ENCODE data around the gene GALNS.
A peak's percentile ranks its signal among the peaks of the same experiment; 100 is the strongest.

The GALNS gene

GRCh38 chr16:88865742-88866141, 9.0 kb upstream of the GALNS start:
- Histone ChIP-seq H3K9ac (ENCODE audit: low read length) (no peak overlapping the region), H3K27ac (ENCODE audit: low read depth, low read length) (no peak overlapping the region), H3K36me3 (ENCODE audit: control insufficient read depth, insufficient read depth, low read length) (peaks cover 23% of the 10 kb centered on the region), H3K27me3 (ENCODE audit: control insufficient read depth, insufficient read depth, low read length) (peaks cover 5% of the 10 kb centered on the region; the same call in 1 of the 2 replicates), H3K4me3 (ENCODE audit: low read depth, low read length) (no peak overlapping the region), H3K4me1 (ENCODE audit: control insufficient read depth, insufficient read depth, low read length) (no peaks in the 10 kb centered on the region), H3K9me3 (ENCODE audit: control insufficient read depth, insufficient read depth, low read depth, low read length) (no peaks in the 10 kb centered on the region)

DNA sequence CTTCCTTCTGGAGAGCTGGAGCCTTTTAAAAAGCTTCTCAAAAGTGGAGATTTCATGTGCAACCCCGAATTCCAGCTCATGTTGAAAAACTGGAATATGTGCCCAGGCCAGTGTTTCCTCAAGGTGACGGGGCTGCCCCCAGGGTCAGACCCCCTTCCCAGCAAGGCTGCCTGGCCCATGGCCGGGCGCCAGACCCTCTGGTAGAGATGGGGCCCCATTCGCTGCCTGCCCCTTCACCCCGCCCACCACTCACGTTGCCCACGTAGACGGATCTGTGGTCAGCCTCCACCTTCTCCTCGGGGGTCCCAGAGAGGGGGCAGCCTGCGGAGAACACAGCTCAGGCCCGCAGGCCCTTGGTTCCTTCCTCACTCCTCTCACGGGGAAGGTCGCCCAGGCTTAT, 8.6 kb upstream of the GALNS start:
- no peaks in the 10 kb centered on the region for H3K4me1 ChIP-seq (ENCODE audit: control insufficient read depth, insufficient read depth, low read length)

GRCh38 chr16:88864521-88864920, 7.8 kb upstream of the GALNS start:
- H3K36me3 ChIP-seq (ENCODE audit: control insufficient read depth, insufficient read depth, low read length), result peaks cover 35% of the 10 kb centered on the region
- H3K4me1 ChIP-seq (ENCODE audit: control insufficient read depth, insufficient read depth, low read length), result no peaks in the 10 kb centered on the region

More for the DNA sequence above, 8.6 kb upstream of the GALNS start:
- H3K9me3 ChIP-seq (ENCODE audit: control insufficient read depth, insufficient read depth, low read depth, low read length), result no peaks in the 10 kb centered on the region
- no peak overlapping the region for H3K27ac ChIP-seq (ENCODE audit: low read depth, low read length)
- H3K9ac ChIP-seq (ENCODE audit: low read length), result no peak overlapping the region
- H3K36me3 ChIP-seq (ENCODE audit: control insufficient read depth, insufficient read depth, low read length), result peaks cover 28% of the 10 kb centered on the region
- peaks cover 5% of the 10 kb centered on the region; the same call in 1 of the 2 replicates for H3K27me3 ChIP-seq (ENCODE audit: control insufficient read depth, insufficient read depth, low read length)
- H3K4me3 ChIP-seq (ENCODE audit: low read depth, low read length), result no peak overlapping the region

GRCh38 chr16:88864099-88864498, 7.4 kb upstream of the GALNS start:
- Histone ChIP-seq H3K27ac (ENCODE audit: low read depth, low read length) (no peak overlapping the region), H3K9me3 (ENCODE audit: control insufficient read depth, insufficient read depth, low read depth, low read length) (no peaks in the 10 kb centered on the region), H3K36me3 (ENCODE audit: control insufficient read depth, insufficient read depth, low read length) (peaks cover 40% of the 10 kb centered on the region), H3K27me3 (ENCODE audit: control insufficient read depth, insufficient read depth, low read length) (peaks cover 5% of the 10 kb centered on the region; the same call in 1 of the 2 replicates), H3K9ac (ENCODE audit: low read length) (no peak overlapping the region), H3K4me1 (ENCODE audit: control insufficient read depth, insufficient read depth, low read length) (no peaks in the 10 kb centered on the region), H3K4me3 (ENCODE audit: low read depth, low read length) (no peak overlapping the region)

More at GRCh38 chr16:88864521-88864920, 7.8 kb upstream of the GALNS start:
- no peaks in the 10 kb centered on the region for H3K9me3 ChIP-seq (ENCODE audit: control insufficient read depth, insufficient read depth, low read depth, low read length)
- no peak overlapping the region for H3K4me3 ChIP-seq (ENCODE audit: low read depth, low read length)
- no peak overlapping the region for H3K9ac ChIP-seq (ENCODE audit: low read length)
- H3K27ac ChIP-seq (ENCODE audit: low read depth, low read length), result no peak overlapping the region
- peaks cover 5% of the 10 kb centered on the region; the same call in 1 of the 2 replicates for H3K27me3 ChIP-seq (ENCODE audit: control insufficient read depth, insufficient read depth, low read length)

DNA sequence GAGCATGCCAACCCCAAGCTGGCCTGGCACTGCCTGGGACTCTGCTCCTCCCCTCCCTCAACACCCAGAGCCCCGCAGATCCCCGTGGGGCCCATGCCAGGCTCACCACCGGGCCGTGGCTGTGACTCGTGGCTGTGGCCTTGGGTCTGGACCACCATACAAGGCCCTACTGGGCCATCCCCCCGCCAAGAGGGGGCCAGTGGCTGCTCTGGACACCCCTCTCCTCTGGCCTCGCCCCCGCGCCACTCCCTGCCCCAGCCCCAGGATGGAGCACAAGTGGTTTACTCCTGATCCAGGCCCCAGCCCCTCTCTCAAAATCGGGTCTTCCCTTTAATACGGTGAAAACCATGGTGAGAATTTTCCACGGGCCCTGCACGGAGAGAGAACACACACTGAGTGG, 6.7 kb upstream of the GALNS start:
- H3K4me1 ChIP-seq (ENCODE audit: control insufficient read depth, insufficient read depth, low read length), result no peaks in the 10 kb centered on the region
- no peak overlapping the region for H3K27ac ChIP-seq (ENCODE audit: low read depth, low read length)

DNA sequence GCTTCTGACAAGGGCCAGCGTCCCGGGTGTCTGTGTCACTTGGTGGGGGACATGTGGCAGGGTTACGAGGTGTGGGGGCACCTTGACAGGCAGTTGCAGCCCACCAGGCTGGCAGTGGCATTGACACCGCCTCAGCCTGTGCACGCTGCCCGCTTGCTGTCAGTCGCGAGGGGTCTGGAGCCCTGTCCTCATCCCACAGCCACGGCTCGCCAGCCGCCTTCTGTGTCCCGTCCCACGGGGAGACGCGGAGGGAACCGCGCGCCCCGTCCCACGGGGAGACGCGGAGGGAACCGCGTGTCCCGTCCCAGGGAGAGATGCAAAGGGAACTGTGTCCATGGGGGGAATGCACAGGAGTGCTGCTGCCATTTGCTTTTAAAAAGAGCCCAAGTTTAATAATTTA, 6.2 kb upstream of the GALNS start:
- no peak overlapping the region for H3K27ac ChIP-seq (ENCODE audit: low read depth, low read length)
- peaks cover 48% of the 10 kb centered on the region for H3K36me3 ChIP-seq (ENCODE audit: control insufficient read depth, insufficient read depth, low read length)

More for the DNA sequence above, 6.7 kb upstream of the GALNS start:
- peaks cover 46% of the 10 kb centered on the region for H3K36me3 ChIP-seq (ENCODE audit: control insufficient read depth, insufficient read depth, low read length)
- H3K9me3 ChIP-seq (ENCODE audit: control insufficient read depth, insufficient read depth, low read depth, low read length), result no peaks in the 10 kb centered on the region
- H3K4me3 ChIP-seq (ENCODE audit: low read depth, low read length), result no peak overlapping the region
- H3K27me3 ChIP-seq (ENCODE audit: control insufficient read depth, insufficient read depth, low read length), result no peaks in the 10 kb centered on the region
- H3K9ac ChIP-seq (ENCODE audit: low read length), result no peak overlapping the region

GRCh38 chr16:88861359-88861758, 4.6 kb upstream of the GALNS start:
- Histone ChIP-seq H3K9ac (ENCODE audit: low read length) (no peak overlapping the region), H3K27ac (ENCODE audit: low read depth, low read length) (no peak overlapping the region), H3K36me3 (ENCODE audit: control insufficient read depth, insufficient read depth, low read length) (peaks cover 48% of the 10 kb centered on the region), H3K4me3 (ENCODE audit: low read depth, low read length) (no peak overlapping the region), H3K4me1 (ENCODE audit: control insufficient read depth, insufficient read depth, low read length) (peaks cover 4% of the 10 kb centered on the region), H3K9me3 (ENCODE audit: control insufficient read depth, insufficient read depth, low read depth, low read length) (no peaks in the 10 kb centered on the region), H3K27me3 (ENCODE audit: control insufficient read depth, insufficient read depth, low read length) (no peaks in the 10 kb centered on the region)

More for the DNA sequence above, 6.2 kb upstream of the GALNS start:
- Histone ChIP-seq H3K27me3 (ENCODE audit: control insufficient read depth, insufficient read depth, low read length) (no peaks in the 10 kb centered on the region), H3K9ac (ENCODE audit: low read length) (no peak overlapping the region), H3K9me3 (ENCODE audit: control insufficient read depth, insufficient read depth, low read depth, low read length) (no peaks in the 10 kb centered on the region), H3K4me1 (ENCODE audit: control insufficient read depth, insufficient read depth, low read length) (peaks cover 2% of the 10 kb centered on the region), H3K4me3 (ENCODE audit: low read depth, low read length) (no peak overlapping the region)

GRCh38 chr16:88859381-88860091, 2.8 kb upstream of the GALNS start:
- Histone ChIP-seq H3K9ac (ENCODE audit: low read length) (no peak overlapping the region), H3K27ac (ENCODE audit: low read depth, low read length) (no peak overlapping the region), H3K4me3 (ENCODE audit: low read depth, low read length) (no peak overlapping the region)

GRCh38 chr16:88857728-88858339, 1.1 kb upstream of the GALNS start:
- H3K27me3 ChIP-seq (ENCODE audit: control insufficient read depth, insufficient read depth, low read length), result no peaks in the 10 kb centered on the region
- peak overlapping the region; percentile 86 for H3K4me3 ChIP-seq (ENCODE audit: low read depth, low read length)
- H3K9ac ChIP-seq (ENCODE audit: low read length), result peak overlapping the region; percentile 94
- peaks cover 44% of the 10 kb centered on the region for H3K36me3 ChIP-seq (ENCODE audit: control insufficient read depth, insufficient read depth, low read length)
- no peak overlapping the region for H3K27ac ChIP-seq (ENCODE audit: low read depth, low read length)
- H3K4me1 ChIP-seq (ENCODE audit: control insufficient read depth, insufficient read depth, low read length), result peaks cover 8% of the 10 kb centered on the region
- H3K9me3 ChIP-seq (ENCODE audit: control insufficient read depth, insufficient read depth, low read depth, low read length), result no peaks in the 10 kb centered on the region

More at GRCh38 chr16:88859381-88860091, 2.8 kb upstream of the GALNS start:
- no peaks in the 10 kb centered on the region for H3K9me3 ChIP-seq (ENCODE audit: control insufficient read depth, insufficient read depth, low read depth, low read length)
- H3K36me3 ChIP-seq (ENCODE audit: control insufficient read depth, insufficient read depth, low read length), result peaks cover 48% of the 10 kb centered on the region
- H3K4me1 ChIP-seq (ENCODE audit: control insufficient read depth, insufficient read depth, low read length), result peaks cover 8% of the 10 kb centered on the region
- H3K27me3 ChIP-seq (ENCODE audit: control insufficient read depth, insufficient read depth, low read length), result no peaks in the 10 kb centered on the region

DNA sequence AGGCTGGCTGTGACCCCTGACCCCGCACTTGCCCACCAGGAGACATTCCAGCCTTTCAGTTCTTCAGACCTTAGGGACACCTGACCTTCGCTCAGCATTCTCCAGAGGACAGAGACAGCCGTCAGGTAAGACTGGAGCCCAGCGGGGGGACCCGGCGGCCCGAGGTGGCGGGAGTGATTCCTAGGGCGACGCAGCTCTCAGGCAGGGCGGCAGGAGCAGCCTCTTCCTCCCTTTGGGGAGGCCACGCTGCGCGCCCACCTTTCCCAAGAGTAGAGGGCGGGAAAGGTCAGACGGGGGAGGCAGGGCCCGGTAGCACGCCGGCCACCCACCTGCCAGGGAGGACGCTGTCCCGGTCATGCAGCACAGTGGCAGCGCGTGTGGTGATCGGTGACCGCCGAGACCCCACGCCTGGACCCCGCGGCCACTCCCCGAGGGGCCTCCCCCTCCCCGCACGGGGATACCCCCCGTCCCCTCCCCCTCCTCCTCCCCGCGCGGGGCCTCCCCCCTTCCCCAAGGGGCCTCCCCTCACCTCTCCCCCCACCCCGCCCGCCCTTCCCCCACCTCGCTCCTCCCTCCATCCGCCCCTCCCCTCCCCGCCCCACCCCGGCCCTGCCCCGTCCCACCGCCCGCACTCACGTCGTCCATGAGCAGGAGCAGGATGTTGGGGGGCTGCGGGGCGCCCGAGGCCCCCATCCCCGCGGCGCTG, 472 bp downstream of the GALNS start:
- Histone ChIP-seq H3K9ac (ENCODE audit: low read length) (peak overlapping the region; percentile 27), H3K27me3 (ENCODE audit: control insufficient read depth, insufficient read depth, low read length) (no peaks in the 10 kb centered on the region), H3K9me3 (ENCODE audit: control insufficient read depth, insufficient read depth, low read depth, low read length) (no peaks in the 10 kb centered on the region; the same call in 1 of the 2 replicates), H3K36me3 (ENCODE audit: control insufficient read depth, insufficient read depth, low read length) (peaks cover 30% of the 10 kb centered on the region), H3K27ac (ENCODE audit: low read depth, low read length) (no peak overlapping the region), H3K4me1 (ENCODE audit: control insufficient read depth, insufficient read depth, low read length) (peaks cover 8% of the 10 kb centered on the region), H3K4me3 (ENCODE audit: low read depth, low read length) (peak overlapping the region; percentile 86)

- Histone ChIP-seq H3K27ac (ENCODE audit: low read depth, low read length) (no peak overlapping the region), H3K27me3 (ENCODE audit: control insufficient read depth, insufficient read depth, low read length) (no peaks in the 10 kb centered on the region)
Measured at GRCh38 chr16:88855736-88856121, 1.0 kb downstream of the GALNS start.

More at GRCh38 chr16:88855736-88856121, 1.0 kb downstream of the GALNS start:
- Histone ChIP-seq H3K36me3 (ENCODE audit: control insufficient read depth, insufficient read depth, low read length) (peaks cover 24% of the 10 kb centered on the region), H3K9ac (ENCODE audit: low read length) (no peak overlapping the region), H3K4me3 (ENCODE audit: low read depth, low read length) (peak overlapping the region; percentile 75), H3K9me3 (ENCODE audit: control insufficient read depth, insufficient read depth, low read depth, low read length) (no peaks in the 10 kb centered on the region; the same call in 1 of the 2 replicates), H3K4me1 (ENCODE audit: control insufficient read depth, insufficient read depth, low read length) (peaks cover 8% of the 10 kb centered on the region)

Data from HUES6 (cell line).